Stimulated activated effector memory CD8-positive, alpha-beta T cell treated with anti-CD3 and anti-CD28 coated beads, Interleukin-12 subunit alpha, Interleukin-12 subunit beta, amount 100 ng/mL, for 72 hours (primary cell): ENCODE data around the gene SLC6A6.

Source experiments
- ATAC-seq: fragments of 150-1000 bp; cut with Tn5 transposase; 2 replicates; pipeline ENCODE4 v1.10.0; 2021
- DNase-seq, 2 donors: peaks; one replicate each; pipeline ENCODE4 v3.0.0; 2021 to 2022; ENCODE audit warnings: low spot score in 2 of 2
- H3K27ac Mint-ChIP-seq: one replicate; pipeline ENCODE4 v1.8.0; 2022; ENCODE audit warnings: mild to moderate bottlenecking, mixed read lengths
- H3K36me3 Mint-ChIP-seq: one replicate; pipeline ENCODE4 v1.8.0; 2022; ENCODE audit warnings: mild to moderate bottlenecking, mixed read lengths
- H3K4me1 Mint-ChIP-seq: one replicate; pipeline ENCODE4 v1.8.0; 2022; ENCODE audit warnings: mixed read lengths
- H3K4me3 Mint-ChIP-seq: one replicate; pipeline ENCODE4 v1.8.0; 2022; ENCODE audit warnings: mild to moderate bottlenecking, mixed read lengths
- H3K9me3 Mint-ChIP-seq: one replicate; pipeline ENCODE4 v1.8.0; 2022; ENCODE audit warnings: mixed read lengths

The SLC6A6 gene

GRCh38 chr3:14368885-14369284 is 33.5 kb upstream of the SLC6A6 start:
- Mint-ChIP-seq H3K36me3 (no peaks in the 10 kb centered on the region), H3K4me1 (peaks cover 17% of the 10 kb centered on the region), H3K9me3 (no peaks in the 10 kb centered on the region), H3K4me3 (no peak overlapping the region), H3K27ac (no peak overlapping the region)
- DNase-seq: no peak
- no peak for ATAC-seq

GRCh38 chr3:14369675-14370669 is 32.4 kb upstream of the SLC6A6 start:
- ATAC-seq: no peak

GRCh38 chr3:14370720-14371572 is 31.5 kb upstream of the SLC6A6 start:
- no peak overlapping the region for H3K27ac Mint-ChIP-seq
- H3K36me3 Mint-ChIP-seq: no peaks in the 10 kb centered on the region
- H3K9me3 Mint-ChIP-seq: no peaks in the 10 kb centered on the region
- peaks cover 24% of the 10 kb centered on the region for H3K4me1 Mint-ChIP-seq
- no peak overlapping the region for H3K4me3 Mint-ChIP-seq
- ATAC-seq: no peak
- no peak for DNase-seq

More at GRCh38 chr3:14369675-14370669, 32.4 kb upstream of the SLC6A6 start:
- H3K36me3 Mint-ChIP-seq: no peaks in the 10 kb centered on the region
- peak overlapping the region; percentile 71 for H3K27ac Mint-ChIP-seq
- H3K4me1 Mint-ChIP-seq: peaks cover 24% of the 10 kb centered on the region
- H3K4me3 Mint-ChIP-seq: no peak overlapping the region
- DNase-seq: no peak
- no peaks in the 10 kb centered on the region for H3K9me3 Mint-ChIP-seq

- DNase-seq (no peak), ATAC-seq (peak; percentile 22)
- H3K27ac Mint-ChIP-seq: peak overlapping the region; percentile 40
- H3K9me3 Mint-ChIP-seq: no peaks in the 10 kb centered on the region
- H3K4me3 Mint-ChIP-seq: no peak overlapping the region
- H3K36me3 Mint-ChIP-seq: no peaks in the 10 kb centered on the region
- peaks cover 28% of the 10 kb centered on the region for H3K4me1 Mint-ChIP-seq
Observed at GRCh38 chr3:14371573-14372474, 30.6 kb upstream of the SLC6A6 start.

GRCh38 chr3:14372587-14372986 is 29.8 kb upstream of the SLC6A6 start:
- Mint-ChIP-seq H3K4me1 (peaks cover 36% of the 10 kb centered on the region), H3K36me3 (no peaks in the 10 kb centered on the region), H3K9me3 (no peaks in the 10 kb centered on the region), H3K4me3 (no peak overlapping the region), H3K27ac (no peak overlapping the region)
- ATAC-seq (no peak), DNase-seq (no peak)

GRCh38 chr3:14373753-14374376 is 28.5 kb upstream of the SLC6A6 start:
- no peaks in the 10 kb centered on the region for H3K9me3 Mint-ChIP-seq
- peaks cover 48% of the 10 kb centered on the region for H3K4me1 Mint-ChIP-seq
- no peaks in the 10 kb centered on the region for H3K36me3 Mint-ChIP-seq
- ATAC-seq (no peak), DNase-seq (no peak)
- H3K27ac Mint-ChIP-seq: peak overlapping the region; percentile 76
- H3K4me3 Mint-ChIP-seq: no peak overlapping the region

GRCh38 chr3:14374444-14374883 is 27.9 kb upstream of the SLC6A6 start:
- H3K27ac Mint-ChIP-seq: peak overlapping the region; percentile 76
- DNase-seq (no peak), ATAC-seq (no peak)
- peaks cover 50% of the 10 kb centered on the region for H3K4me1 Mint-ChIP-seq
- no peak overlapping the region for H3K4me3 Mint-ChIP-seq
- H3K36me3 Mint-ChIP-seq: no peaks in the 10 kb centered on the region
- H3K9me3 Mint-ChIP-seq: no peaks in the 10 kb centered on the region

GRCh38 chr3:14375192-14375591 is 27.2 kb upstream of the SLC6A6 start:
- DNase-seq (no peak), ATAC-seq (no peak)
- no peaks in the 10 kb centered on the region for H3K36me3 Mint-ChIP-seq
- no peak overlapping the region for H3K27ac Mint-ChIP-seq
- H3K4me1 Mint-ChIP-seq: peaks cover 45% of the 10 kb centered on the region
- H3K9me3 Mint-ChIP-seq: no peaks in the 10 kb centered on the region
- no peak overlapping the region for H3K4me3 Mint-ChIP-seq

GRCh38 chr3:14376348-14377043 is 25.9 kb upstream of the SLC6A6 start:
- H3K9me3 Mint-ChIP-seq: no peaks in the 10 kb centered on the region
- H3K4me1 Mint-ChIP-seq: peaks cover 44% of the 10 kb centered on the region
- DNase-seq: no peak
- ATAC-seq: no peak
- no peaks in the 10 kb centered on the region for H3K36me3 Mint-ChIP-seq
- H3K27ac Mint-ChIP-seq: peak overlapping the region; percentile 83
- H3K4me3 Mint-ChIP-seq: no peak overlapping the region

- Mint-ChIP-seq H3K36me3 (no peaks in the 10 kb centered on the region), H3K9me3 (no peaks in the 10 kb centered on the region), H3K4me1 (peaks cover 44% of the 10 kb centered on the region), H3K4me3 (peak overlapping the region; percentile 50), H3K27ac (peak overlapping the region; percentile 83)
- no peak for DNase-seq
- no peak for ATAC-seq
Observed at GRCh38 chr3:14377044-14377837, 25.2 kb upstream of the SLC6A6 start.

- ATAC-seq (peak; percentile 98), DNase-seq (peak; percentile 25 to 76)
- Mint-ChIP-seq H3K27ac (peak overlapping the region; percentile 83), H3K4me1 (peaks cover 44% of the 10 kb centered on the region), H3K36me3 (no peaks in the 10 kb centered on the region), H3K9me3 (no peaks in the 10 kb centered on the region), H3K4me3 (peak overlapping the region; percentile 50)
Observed at GRCh38 chr3:14377838-14378169, 24.6 kb upstream of the SLC6A6 start.

- H3K27ac Mint-ChIP-seq: peak overlapping the region; percentile 83
- H3K36me3 Mint-ChIP-seq: no peaks in the 10 kb centered on the region
- H3K9me3 Mint-ChIP-seq: no peaks in the 10 kb centered on the region
- no peak for DNase-seq
- ATAC-seq: peak; percentile 52
- peaks cover 44% of the 10 kb centered on the region for H3K4me1 Mint-ChIP-seq
- H3K4me3 Mint-ChIP-seq: peak overlapping the region; percentile 50
Observed at GRCh38 chr3:14378415-14378814, 24.0 kb upstream of the SLC6A6 start.

GRCh38 chr3:14379843-14380242 is 22.6 kb upstream of the SLC6A6 start:
- peaks cover 38% of the 10 kb centered on the region for H3K4me1 Mint-ChIP-seq
- no peak overlapping the region for H3K4me3 Mint-ChIP-seq
- no peak for ATAC-seq
- no peaks in the 10 kb centered on the region for H3K36me3 Mint-ChIP-seq
- H3K9me3 Mint-ChIP-seq: no peaks in the 10 kb centered on the region
- no peak overlapping the region for H3K27ac Mint-ChIP-seq
- no peak for DNase-seq
